ENCODE data around the gene SMIM44. TPM values are rescaled to one million over a fixed set of nuclear protein-coding genes. Genes with fewer than 3 reads are reported as not detected.
"Not testable (repeated sequence)": the region's sequence is repeated elsewhere in the genome, so short reads cannot be mapped to it uniquely, and the experiment has no call there.

Gene SMIM44
- total RNA-seq, 1 experiment from 2014 or later, result not detected

GRCh38 chr19:3530389-3530788, 47.1 kb upstream of the SMIM44 start:
- H3K4me1 ChIP-seq (ENCODE audit: control insufficient read depth, insufficient read depth, low read length), result no peaks in the 10 kb centered on the region
- H3K36me3 ChIP-seq (ENCODE audit: control insufficient read depth, insufficient read depth, low read length), result no peaks in the 10 kb centered on the region; the same call in 1 of the 2 replicates
- no peak overlapping the region for H3K4me3 ChIP-seq (ENCODE audit: low read depth in 2 of 2, low read length in 2 of 2)
- ChIA-PET CTCF (interaction anchor here (0.6 kb wide), 1 partner anchor 45 kb away, joined by 3 read pairs; no protein-coding TSS in a partner anchor), POLR2A (no interaction called here)
- H3K9me3 ChIP-seq (ENCODE audit: control insufficient read depth, insufficient read depth, low read depth, low read length), result no peaks in the 10 kb centered on the region
- no peak overlapping the region for H3K27ac ChIP-seq (ENCODE audit: low read length)
- TF ChIP-seq SIN3A (IDR thresholded peaks at IDR 0.05; ENCODE audit: borderline replicate concordance, insufficient read depth, low read depth, low read length) (no peak), CTCF (IDR thresholded peaks at IDR 0.05) (no peak), POLR2AphosphoS5 (IDR thresholded peaks at IDR 0.05; ENCODE audit: low read depth, low read length) (no peak), TCF7L2 (IDR thresholded peaks at IDR 0.05; ENCODE audit: low read depth, low read length) (no peak), REST (IDR thresholded peaks at IDR 0.05; ENCODE audit: insufficient read depth in 1 of 2, low read depth in 2 of 2, low read length in 1 of 2) (no peak)
- DNase-seq (ENCODE audit: low read depth, low spot score), result no peak
- intact Hi-C loops (cut with micrococcal nuclease; ENCODE audit: unreplicated experiment) (no loop called here), in situ Hi-C loops (cut with HindIII; ENCODE audit: low pct_unique_long_range_greater_than_20kb, low sequenced_read_pairs) (no loop called here)
- no peaks in the 10 kb centered on the region for H3K27me3 ChIP-seq (ENCODE audit: control insufficient read depth, insufficient read depth, low read length)
- no peak for ATAC-seq
- no TSS peak for BruUV-seq (replicated peaks)

- intact Hi-C loops (cut with micrococcal nuclease; ENCODE audit: unreplicated experiment); BruUV-seq (replicated peaks); ATAC-seq; CTCF ChIA-PET; H3K9me3 ChIP-seq (ENCODE audit: control insufficient read depth, insufficient read depth, low read depth, low read length); H3K4me3 ChIP-seq (ENCODE audit: low read depth in 2 of 2, low read length in 2 of 2); H3K36me3 ChIP-seq (ENCODE audit: control insufficient read depth, insufficient read depth, low read length); in situ Hi-C loops (cut with HindIII; ENCODE audit: low pct_unique_long_range_greater_than_20kb, low sequenced_read_pairs); H3K27ac ChIP-seq (ENCODE audit: low read length); H3K4me1 ChIP-seq (ENCODE audit: control insufficient read depth, insufficient read depth, low read length); H3K27me3 ChIP-seq (ENCODE audit: control insufficient read depth, insufficient read depth, low read length); POLR2A ChIA-PET; DNase-seq (ENCODE audit: low read depth, low spot score): not testable (repeated sequence)
These were observed 46.1 kb upstream of the SMIM44 start for GRCh38 chr19:3529299-3529698.

GRCh38 chr19:3528539-3529211, 45.4 kb upstream of the SMIM44 start:
- no TSS peak for BruUV-seq (replicated peaks)
- TF ChIP-seq POLR2AphosphoS5 (IDR thresholded peaks at IDR 0.05; ENCODE audit: low read depth, low read length) (no peak), TCF7L2 (IDR thresholded peaks at IDR 0.05; ENCODE audit: low read depth, low read length) (no peak), SIN3A (IDR thresholded peaks at IDR 0.05; ENCODE audit: borderline replicate concordance, insufficient read depth, low read depth, low read length) (no peak), REST (IDR thresholded peaks at IDR 0.05; ENCODE audit: insufficient read depth in 1 of 2, low read depth in 2 of 2, low read length in 1 of 2) (no peak), CTCF (IDR thresholded peaks at IDR 0.05) (no peak)
- no peak for ATAC-seq
- H3K9me3 ChIP-seq (ENCODE audit: control insufficient read depth, insufficient read depth, low read depth, low read length), result no peaks in the 10 kb centered on the region
- POLR2A ChIA-PET, result no interaction called here
- no peaks in the 10 kb centered on the region for H3K27me3 ChIP-seq (ENCODE audit: control insufficient read depth, insufficient read depth, low read length)
- no peak for DNase-seq (ENCODE audit: low read depth, low spot score)
- H3K4me3 ChIP-seq (ENCODE audit: low read depth in 2 of 2, low read length in 2 of 2), result no peak overlapping the region
- no peak overlapping the region for H3K27ac ChIP-seq (ENCODE audit: low read length)
- CTCF ChIA-PET, result no interaction called here
- in situ Hi-C loops (cut with HindIII; ENCODE audit: low pct_unique_long_range_greater_than_20kb, low sequenced_read_pairs), result no loop called here
- intact Hi-C loops (cut with micrococcal nuclease; ENCODE audit: unreplicated experiment), result no loop called here
- H3K36me3 ChIP-seq (ENCODE audit: control insufficient read depth, insufficient read depth, low read length), result no peaks in the 10 kb centered on the region
- H3K4me1 ChIP-seq (ENCODE audit: control insufficient read depth, insufficient read depth, low read length), result no peaks in the 10 kb centered on the region

Data from Panc1 (cell line).